ENCODE results near the gene GRIK4. TPM values are rescaled to one million over a fixed set of nuclear protein-coding genes. Genes with fewer than 3 reads are reported as not detected.
"Not testable (repeated sequence)": the region's sequence is repeated elsewhere in the genome, so short reads cannot be mapped to it uniquely, and the experiment has no call there.

GRIK4 gene
- total RNA-seq, 1 donor from 2014 or later, result not detected

- Histone ChIP-seq H3K9me3 (no peaks in the 10 kb centered on the region), H3K36me3 (no peaks in the 10 kb centered on the region), H3K27ac (no peak overlapping the region), H3K27me3 (no peaks in the 10 kb centered on the region), H3K4me3 (no peak overlapping the region), H3K4me1 (no peaks in the 10 kb centered on the region)
- DNase-seq (ENCODE audit: low spot score in 2 of 2), result no peak
- TF ChIP-seq CTCF (IDR thresholded peaks at IDR 0.05), result no peak
- intact Hi-C loops (cut with DNase I), result no loop called here
These were observed 241.1 kb downstream of the GRIK4 start for GRCh38 chr11:120752668-120753067.

- intact Hi-C loops (cut with DNase I), result no loop called here
- no peak for TF ChIP-seq CTCF (IDR thresholded peaks at IDR 0.05)
- no peak for DNase-seq (ENCODE audit: low spot score in 2 of 2)
These were observed 245.4 kb downstream of the GRIK4 start for GRCh38 chr11:120756931-120757330.

GRCh38 chr11:120759046-120759445, 247.5 kb downstream of the GRIK4 start:
- DNase-seq (ENCODE audit: low spot score in 2 of 2), result no peak
- H3K9me3 ChIP-seq, result no peaks in the 10 kb centered on the region
- no peaks in the 10 kb centered on the region for H3K27me3 ChIP-seq
- no peaks in the 10 kb centered on the region for H3K36me3 ChIP-seq
- H3K4me3 ChIP-seq, result no peak overlapping the region
- no peak for TF ChIP-seq CTCF (IDR thresholded peaks at IDR 0.05)
- H3K4me1 ChIP-seq, result no peaks in the 10 kb centered on the region
- intact Hi-C loops (cut with DNase I), result no loop called here
- no peak overlapping the region for H3K27ac ChIP-seq

More at GRCh38 chr11:120756931-120757330, 245.4 kb downstream of the GRIK4 start:
- no peaks in the 10 kb centered on the region for H3K9me3 ChIP-seq
- H3K27me3 ChIP-seq, result no peaks in the 10 kb centered on the region
- no peak overlapping the region for H3K4me3 ChIP-seq
- H3K4me1 ChIP-seq, result no peaks in the 10 kb centered on the region
- H3K27ac ChIP-seq, result no peak overlapping the region
- H3K36me3 ChIP-seq, result no peaks in the 10 kb centered on the region

GRCh38 chr11:120765710-120766109, 254.2 kb downstream of the GRIK4 start:
- H3K9me3 ChIP-seq, result not testable (repeated sequence)

GRCh38 chr11:120766318-120766717, 254.8 kb downstream of the GRIK4 start:
- H3K4me1 ChIP-seq, result no peaks in the 10 kb centered on the region
- H3K36me3 ChIP-seq, result no peaks in the 10 kb centered on the region
- peaks cover 4% of the 10 kb centered on the region in 2 donors for H3K9me3 ChIP-seq
- intact Hi-C loops (cut with DNase I), result no loop called here
- TF ChIP-seq CTCF (IDR thresholded peaks at IDR 0.05), result no peak
- H3K4me3 ChIP-seq, result no peak overlapping the region
- no peak for DNase-seq (ENCODE audit: low spot score in 2 of 2)
- H3K27ac ChIP-seq, result no peak overlapping the region
- no peaks in the 10 kb centered on the region for H3K27me3 ChIP-seq

More at GRCh38 chr11:120765710-120766109, 254.2 kb downstream of the GRIK4 start:
- intact Hi-C loops (cut with DNase I); H3K36me3 ChIP-seq; H3K4me1 ChIP-seq; DNase-seq (ENCODE audit: low spot score in 2 of 2); H3K27ac ChIP-seq; H3K27me3 ChIP-seq; H3K4me3 ChIP-seq: not testable (repeated sequence)

GRCh38 chr11:120768949-120769348, 257.4 kb downstream of the GRIK4 start:
- DNase-seq (ENCODE audit: low spot score in 2 of 2), result no peak
- H3K36me3 ChIP-seq, result no peaks in the 10 kb centered on the region
- H3K27ac ChIP-seq, result no peak overlapping the region
- no peak for TF ChIP-seq CTCF (IDR thresholded peaks at IDR 0.05)
- peaks cover 4% of the 10 kb centered on the region in 2 donors for H3K9me3 ChIP-seq
- no peak overlapping the region for H3K4me3 ChIP-seq
- no peaks in the 10 kb centered on the region for H3K27me3 ChIP-seq
- H3K4me1 ChIP-seq, result no peaks in the 10 kb centered on the region
- intact Hi-C loops (cut with DNase I), result no loop called here
